Mesothelial cell of epicardium (in vitro differentiated cells): ENCODE data around the gene PIGZ. TPM values are rescaled to one million over a fixed set of nuclear protein-coding genes. Genes with fewer than 3 reads are reported as not detected.

Source experiments
- DNase-seq, 2 experiments: peaks; one replicate each; pipeline ENCODE4 v3.0.0; 2021; ENCODE audit warnings: low spot score in 2 of 2; ENCODE audit not compliant: unreplicated experiment in 2 of 2
- H3K27ac Mint-ChIP-seq: 2 replicates; pipeline ENCODE4 v1.8.0; 2021; ENCODE audit warnings: mixed read lengths
- H3K27me3 Mint-ChIP-seq: 2 replicates; pipeline ENCODE4 v1.8.0; 2021; ENCODE audit warnings: low read depth, mixed read lengths
- H3K36me3 Mint-ChIP-seq: 2 replicates; pipeline ENCODE4 v1.8.0; 2021; ENCODE audit warnings: mixed read lengths
- H3K4me1 Mint-ChIP-seq: 2 replicates; pipeline ENCODE4 v1.8.0; 2021; ENCODE audit warnings: mixed read lengths
- H3K4me3 Mint-ChIP-seq: 2 replicates; pipeline ENCODE4 v1.8.0; 2021; ENCODE audit warnings: mild to moderate bottlenecking, moderate library complexity, mixed read lengths
- H3K9me3 Mint-ChIP-seq: 2 replicates; pipeline ENCODE4 v1.8.0; 2021; ENCODE audit warnings: mixed read lengths
- CTCF ChIP-seq: fragments of 200-600 bp; sonication (generic); IDR thresholded peaks from one replicate; pipeline ENCODE4 v1.5.0; 2021; ENCODE audit warnings: antibody characterized with exemption; ENCODE audit not compliant: unreplicated experiment
- total RNA-seq: library from RNA; stranded (reverse); gene quantifications from 3 replicates; pipeline ENCODE4 v1.2.1, GENCODE V29; 2021

Gene PIGZ
- total RNA-seq, 1 donor from 2014 or later: 0.74 TPM

GRCh38 chr3:196918968-196919367 is 49.7 kb downstream of the PIGZ start:
- Mint-ChIP-seq H3K9me3 (peaks cover 9% of the 10 kb centered on the region), H3K27me3 (no peaks in the 10 kb centered on the region), H3K4me1 (no peaks in the 10 kb centered on the region), H3K27ac (no peak overlapping the region), H3K4me3 (no peak overlapping the region), H3K36me3 (peaks cover 25% of the 10 kb centered on the region)
- no peak for DNase-seq
- no peak for TF ChIP-seq CTCF

GRCh38 chr3:196916995-196917394 is 51.6 kb downstream of the PIGZ start:
- no peaks in the 10 kb centered on the region for H3K4me1 Mint-ChIP-seq
- TF ChIP-seq CTCF: no peak
- no peak overlapping the region for H3K27ac Mint-ChIP-seq
- peaks cover 9% of the 10 kb centered on the region for H3K9me3 Mint-ChIP-seq
- H3K36me3 Mint-ChIP-seq: peaks cover 25% of the 10 kb centered on the region
- H3K4me3 Mint-ChIP-seq: no peak overlapping the region
- no peak for DNase-seq
- no peaks in the 10 kb centered on the region for H3K27me3 Mint-ChIP-seq

GRCh38 chr3:196916221-196916620 is 52.4 kb downstream of the PIGZ start:
- Mint-ChIP-seq H3K27ac (no peak overlapping the region), H3K27me3 (no peaks in the 10 kb centered on the region), H3K4me3 (no peak overlapping the region), H3K9me3 (peaks cover 9% of the 10 kb centered on the region), H3K36me3 (peaks cover 25% of the 10 kb centered on the region), H3K4me1 (no peaks in the 10 kb centered on the region)
- TF ChIP-seq CTCF: no peak
- no peak for DNase-seq

GRCh38 chr3:196915375-196915774 is 53.3 kb downstream of the PIGZ start:
- DNase-seq: no peak
- H3K4me1 Mint-ChIP-seq: no peaks in the 10 kb centered on the region

GRCh38 chr3:196914866-196915265 is 53.8 kb downstream of the PIGZ start:
- no peaks in the 10 kb centered on the region for H3K4me1 Mint-ChIP-seq
- DNase-seq: no peak
- no peak for TF ChIP-seq CTCF
- H3K27ac Mint-ChIP-seq: no peak overlapping the region
- no peak overlapping the region for H3K4me3 Mint-ChIP-seq
- peaks cover 11% of the 10 kb centered on the region for H3K9me3 Mint-ChIP-seq
- no peaks in the 10 kb centered on the region for H3K27me3 Mint-ChIP-seq
- peaks cover 28% of the 10 kb centered on the region for H3K36me3 Mint-ChIP-seq

More at GRCh38 chr3:196915375-196915774, 53.3 kb downstream of the PIGZ start:
- Mint-ChIP-seq H3K27me3 (no peaks in the 10 kb centered on the region), H3K36me3 (peaks cover 25% of the 10 kb centered on the region), H3K9me3 (peaks cover 9% of the 10 kb centered on the region), H3K4me3 (no peak overlapping the region), H3K27ac (no peak overlapping the region)
- no peak for TF ChIP-seq CTCF

GRCh38 chr3:196903740-196904139 is 64.9 kb downstream of the PIGZ start:
- no peak for DNase-seq
- no peaks in the 10 kb centered on the region for H3K4me1 Mint-ChIP-seq

More at GRCh38 chr3:196903740-196904139, 64.9 kb downstream of the PIGZ start:
- TF ChIP-seq CTCF: no peak
- H3K27me3 Mint-ChIP-seq: no peaks in the 10 kb centered on the region
- H3K9me3 Mint-ChIP-seq: no peaks in the 10 kb centered on the region
- H3K36me3 Mint-ChIP-seq: peaks cover 47% of the 10 kb centered on the region
- H3K4me3 Mint-ChIP-seq: no peak overlapping the region
- no peak overlapping the region for H3K27ac Mint-ChIP-seq
